OCI-M2 (cell line): Measurements from ENCODE around the gene MYL6B.
"Not testable (repeated sequence)": the region's sequence is repeated elsewhere in the genome, so short reads cannot be mapped to it uniquely, and the experiment has no call there.

ENCODE experiments used
- DNase-seq: peaks from one replicate; lab custom pipeline; 2025; ENCODE audit not compliant: unreplicated experiment; lab: John Stamatoyannopoulos, UW

Gene MYL6B

GRCh38 chr12:56163533-56164344 is 11.4 kb downstream of the MYL6B start:
- no peak for DNase-seq

- DNase-seq, result no peak
Observed at GRCh38 chr12:56164345-56164729, 11.9 kb downstream of the MYL6B start.

GRCh38 chr12:56165369-56165768 is 13.0 kb downstream of the MYL6B start:
- no peak for DNase-seq

GRCh38 chr12:56169229-56169759 is 16.9 kb downstream of the MYL6B start:
- DNase-seq, result no peak

- DNase-seq, result no peak
Observed at GRCh38 chr12:56172839-56173238, 20.5 kb downstream of the MYL6B start.

GRCh38 chr12:56178347-56178746 is 26.0 kb downstream of the MYL6B start:
- DNase-seq, result no peak

GRCh38 chr12:56186957-56187356 is 34.6 kb downstream of the MYL6B start:
- no peak for DNase-seq

GRCh38 chr12:56188131-56188777 is 35.9 kb downstream of the MYL6B start:
- DNase-seq, result no peak

- DNase-seq, result no peak
Observed at GRCh38 chr12:56188778-56189098, 36.4 kb downstream of the MYL6B start.

GRCh38 chr12:56189099-56189917 is 36.9 kb downstream of the MYL6B start, which contains the start of gene SMARCC2:
Gene SMARCC2, minus strand, starts transcription at chr12:56189483. Its CDS starts 22 bp downstream, at chr12:56189461.
- peak; percentile 37 for DNase-seq

- DNase-seq, result peak; percentile 55
Observed at GRCh38 chr12:56189918-56190694, 37.7 kb downstream of the MYL6B start.

- no peak for DNase-seq
Observed at GRCh38 chr12:56190695-56191155, 38.3 kb downstream of the MYL6B start.

- no peak for DNase-seq
Observed at GRCh38 chr12:56192582-56192981, 40.2 kb downstream of the MYL6B start.

- DNase-seq, result peak; percentile 67
Observed at GRCh38 chr12:56193025-56193578, 40.7 kb downstream of the MYL6B start.

- not testable (repeated sequence) for DNase-seq
Observed at GRCh38 chr12:56196818-56197550, 44.6 kb downstream of the MYL6B start.

GRCh38 chr12:56197921-56198635 is 45.7 kb downstream of the MYL6B start:
- DNase-seq, result no peak

- DNase-seq, result no peak
Observed at GRCh38 chr12:56198836-56199235, 46.4 kb downstream of the MYL6B start.

- no peak for DNase-seq
Observed at GRCh38 chr12:56202366-56202765, 50.0 kb downstream of the MYL6B start.

- DNase-seq, result no peak
Observed at GRCh38 chr12:56202838-56203237, 50.5 kb downstream of the MYL6B start.
